Stimulated activated CD4-positive, alpha-beta T cell treated with anti-CD3 and anti-CD28 coated beads, Interleukin-1b, Interleukin-23, amount 100 ng/mL, for 4 hours (primary cell): ENCODE data around the gene PRPF6.
"Not testable (repeated sequence)": the region's sequence is repeated elsewhere in the genome, so short reads cannot be mapped to it uniquely, and the experiment has no call there.

ENCODE experiments used
- DNase-seq, 2 donors: peaks; one replicate each; pipeline ENCODE4 v3.0.0-alpha.2; 2020; ENCODE audit warnings: low read depth in 2 of 2

PRPF6 gene

DNA sequence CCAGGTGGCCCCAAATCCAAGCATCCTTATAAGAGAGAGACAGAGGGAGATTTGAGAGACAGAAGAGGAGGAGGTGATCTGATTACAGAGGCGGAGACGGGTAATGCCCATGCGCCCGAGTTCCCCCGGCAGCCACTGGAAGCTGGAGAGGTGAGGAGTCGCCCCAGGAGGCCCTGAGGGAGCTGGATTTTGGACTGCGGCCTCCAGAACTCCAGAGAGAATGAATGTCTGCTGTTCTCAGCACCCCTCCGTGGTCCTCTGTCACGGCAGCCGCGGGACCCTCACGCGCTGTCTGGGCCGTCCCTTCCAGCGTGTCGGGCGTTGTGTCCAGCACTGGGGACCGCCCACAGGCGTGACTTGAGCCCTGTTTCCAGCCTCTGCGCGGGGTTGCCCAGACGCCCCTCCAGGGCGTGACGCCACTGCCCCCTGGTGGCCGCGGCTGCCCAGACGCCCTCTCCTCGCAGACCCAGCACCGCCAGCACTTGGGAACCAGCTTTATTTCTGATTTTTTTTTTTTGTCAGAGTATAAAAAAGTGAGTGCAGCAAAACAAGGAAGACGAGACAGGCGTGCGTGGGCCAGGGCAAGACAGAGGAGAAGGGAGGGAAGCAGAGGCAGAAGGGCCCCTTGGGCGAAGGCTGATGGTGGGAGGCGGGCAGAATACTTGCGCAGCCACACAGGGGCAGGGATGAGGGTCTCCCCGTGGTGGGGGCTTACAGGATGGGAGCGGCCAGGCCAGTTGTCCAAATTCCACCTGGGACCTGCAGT is 7.1 kb upstream of the PRPF6 start:
- peak; percentile 74 to 84 for DNase-seq

DNA sequence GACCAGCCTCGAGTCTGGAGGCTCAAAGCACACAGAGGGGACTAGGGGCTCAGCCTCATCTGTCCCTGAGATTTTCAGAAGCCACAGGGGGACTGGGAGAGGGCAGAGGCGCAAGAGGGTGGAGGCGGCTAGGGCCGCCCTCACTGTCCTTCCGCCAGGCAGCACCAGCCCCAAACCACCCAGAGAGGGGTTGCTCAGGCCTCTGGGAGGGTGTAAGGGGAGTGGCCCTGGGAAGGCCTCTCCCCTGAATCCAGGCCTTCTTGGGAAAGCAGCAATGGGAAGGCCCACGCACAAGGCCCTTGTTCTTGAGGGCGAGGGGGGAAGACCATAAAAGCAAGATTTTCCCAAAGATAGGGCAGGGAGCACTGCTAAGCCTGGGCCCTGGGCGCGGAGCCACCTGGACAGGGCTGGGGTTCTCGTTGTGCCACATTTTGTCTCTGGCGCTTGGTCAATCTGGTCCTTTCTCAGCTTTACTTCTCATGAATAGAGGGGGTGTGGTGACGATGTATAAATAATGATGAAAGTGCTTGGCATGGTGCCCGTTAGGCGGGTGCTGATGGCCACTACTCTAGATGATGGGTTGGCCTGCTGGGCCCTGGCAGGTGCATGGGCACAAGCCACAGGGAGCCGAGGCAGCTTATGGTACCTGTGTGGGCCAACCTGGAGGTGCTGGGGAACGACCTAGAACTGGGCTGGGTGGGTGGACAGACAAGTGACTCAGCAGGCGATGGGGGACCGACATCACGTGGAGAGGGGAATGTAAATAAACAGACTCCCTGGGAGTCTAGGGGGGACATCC is 6.3 kb upstream of the PRPF6 start:
- DNase-seq: no peak

DNA sequence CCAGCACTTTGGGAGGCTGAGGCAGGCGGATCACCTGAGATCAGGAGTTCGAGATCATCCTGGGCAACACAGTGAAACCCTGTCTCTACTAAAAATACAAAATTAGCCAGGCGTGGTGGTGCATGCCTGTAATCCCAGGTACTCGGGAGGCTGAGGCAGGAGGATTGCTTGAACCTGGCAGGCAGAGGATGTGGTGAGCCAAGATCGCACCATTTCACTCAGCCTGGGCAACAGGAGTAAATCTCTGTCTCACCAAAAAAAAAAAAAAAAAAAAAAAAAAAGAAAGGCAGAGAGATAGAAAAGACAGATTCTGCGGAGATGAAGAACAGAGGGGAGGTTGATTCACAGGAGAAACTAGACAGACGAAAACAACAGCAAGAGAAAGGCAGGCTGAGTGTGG is 4.4 kb upstream of the PRPF6 start:
- not testable (repeated sequence) for DNase-seq

DNA sequence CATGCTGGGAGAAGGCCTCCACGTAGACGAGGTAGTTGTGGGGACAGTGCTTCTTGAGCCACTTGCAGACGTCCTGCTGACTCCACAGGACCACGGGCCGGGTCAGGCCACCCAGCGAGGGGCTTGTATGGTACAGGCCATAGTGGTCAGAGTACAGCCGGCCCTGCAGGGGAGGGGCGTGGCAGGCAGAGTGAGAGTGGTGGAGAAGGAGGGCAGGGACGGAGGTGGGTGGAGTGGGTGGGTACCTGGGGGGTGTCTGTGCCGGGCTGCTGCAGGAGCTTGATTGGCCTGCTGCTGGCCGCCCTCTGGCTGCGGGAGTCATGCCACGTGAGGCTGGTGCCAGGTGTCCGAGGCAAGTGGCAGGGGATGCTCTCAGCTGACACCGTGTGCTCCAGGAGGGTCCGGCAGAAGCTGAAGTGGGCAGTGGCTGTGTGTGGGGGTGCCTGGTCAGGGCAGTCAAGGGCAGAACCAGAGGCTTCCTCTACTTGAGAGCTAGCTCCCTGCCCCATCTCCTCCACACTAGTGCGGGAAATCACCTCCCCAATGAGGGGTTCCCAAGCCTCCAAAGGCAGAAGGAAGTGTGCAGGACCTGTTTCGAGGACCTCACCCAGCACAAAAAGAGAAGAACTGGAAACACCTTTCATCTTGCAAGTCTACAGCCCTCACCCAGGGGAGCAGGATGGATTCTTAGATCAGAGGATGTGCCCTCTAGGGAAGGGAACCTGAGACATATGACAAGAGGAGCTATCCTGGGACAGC is 3.8 kb upstream of the PRPF6 start:
- DNase-seq: no peak

DNA sequence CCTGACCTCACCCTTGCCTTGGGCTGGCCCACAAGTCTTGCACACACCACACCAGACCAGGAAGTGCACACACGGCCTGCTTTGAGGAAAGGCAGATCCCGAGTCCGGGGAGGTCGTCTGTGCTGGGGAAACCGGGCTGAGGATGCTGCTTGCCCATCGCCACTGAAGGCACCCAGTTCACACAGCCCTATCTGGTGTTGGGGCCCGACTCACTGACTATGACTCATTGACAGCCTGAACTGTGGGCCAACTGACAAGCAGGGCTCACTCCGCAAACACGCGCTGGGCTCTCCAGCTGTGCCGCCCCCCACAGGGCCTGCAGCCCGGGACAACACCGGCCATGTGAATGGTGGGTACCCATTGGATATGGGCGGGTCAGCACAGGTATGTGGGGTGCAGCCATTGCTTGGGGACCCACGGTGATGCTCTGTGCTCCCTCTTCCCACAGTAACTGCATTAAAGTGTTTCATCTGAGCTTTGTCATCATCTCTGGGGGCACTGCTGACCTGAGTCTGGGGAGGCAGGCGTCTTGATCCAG is 3.1 kb upstream of the PRPF6 start:
- no peak for DNase-seq

DNA sequence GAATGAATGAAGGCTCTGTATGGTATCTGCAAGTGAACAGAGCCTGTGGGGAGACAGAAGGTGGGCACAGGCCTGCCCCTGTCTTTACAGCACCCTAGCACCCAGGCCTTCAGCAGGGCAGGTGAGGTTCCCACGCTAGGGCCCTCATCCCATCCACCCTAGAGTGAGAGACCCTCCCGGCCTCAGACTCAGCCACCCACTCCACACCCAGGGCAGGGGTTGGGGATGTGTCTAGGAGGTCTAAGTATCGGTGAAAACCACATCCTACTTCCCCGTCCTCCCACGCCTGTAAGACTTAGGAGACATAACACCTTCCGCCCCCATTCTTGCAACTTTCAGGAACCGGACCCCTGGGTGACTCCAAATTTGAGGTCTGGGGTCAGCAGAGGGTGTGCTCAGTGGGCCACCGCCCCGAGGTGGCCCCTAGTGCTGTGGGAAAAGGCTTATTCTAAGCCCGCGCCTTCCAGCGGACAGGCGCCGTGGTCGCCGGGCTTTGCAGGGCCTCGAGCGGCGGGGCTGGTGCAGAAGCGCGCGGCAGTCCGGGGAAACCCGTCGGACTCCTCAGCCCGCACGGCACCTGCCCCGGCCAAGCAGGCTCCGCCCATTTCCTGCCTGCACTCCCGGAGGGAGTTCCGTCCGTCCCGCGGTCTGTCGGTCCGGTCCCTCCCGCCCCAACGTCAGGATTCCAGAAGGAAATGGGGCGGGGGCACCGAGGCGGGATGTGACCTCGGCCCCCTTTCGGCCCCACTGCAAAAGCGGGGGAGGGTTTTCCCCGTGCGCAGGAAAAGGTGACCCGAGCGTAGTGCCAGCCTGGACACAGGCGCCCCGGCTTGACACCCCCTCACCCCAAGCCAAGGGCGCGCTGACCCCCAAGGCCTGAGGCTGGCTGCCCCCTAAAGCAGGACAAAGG is 2.4 kb upstream of the PRPF6 start:
- DNase-seq: peak in 1 of 2 donors; percentile 58

DNA sequence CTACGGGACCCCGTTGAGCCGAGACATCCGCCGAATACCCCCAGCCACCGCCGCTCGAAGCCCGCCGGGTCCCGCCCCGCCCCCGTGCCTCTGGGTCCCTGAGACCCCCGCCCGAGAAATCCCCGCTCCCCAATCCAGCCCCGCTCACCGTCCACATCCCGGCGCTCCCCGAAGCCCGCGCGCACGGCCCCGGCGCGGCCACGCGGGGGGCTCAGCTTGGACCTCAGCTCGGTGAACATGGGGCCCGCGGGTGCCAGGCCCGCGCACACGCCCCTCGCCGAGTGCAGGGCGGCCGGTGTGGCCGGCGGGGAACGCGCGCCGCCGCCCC is 1.7 kb upstream of the PRPF6 start:
- DNase-seq: no peak

DNA sequence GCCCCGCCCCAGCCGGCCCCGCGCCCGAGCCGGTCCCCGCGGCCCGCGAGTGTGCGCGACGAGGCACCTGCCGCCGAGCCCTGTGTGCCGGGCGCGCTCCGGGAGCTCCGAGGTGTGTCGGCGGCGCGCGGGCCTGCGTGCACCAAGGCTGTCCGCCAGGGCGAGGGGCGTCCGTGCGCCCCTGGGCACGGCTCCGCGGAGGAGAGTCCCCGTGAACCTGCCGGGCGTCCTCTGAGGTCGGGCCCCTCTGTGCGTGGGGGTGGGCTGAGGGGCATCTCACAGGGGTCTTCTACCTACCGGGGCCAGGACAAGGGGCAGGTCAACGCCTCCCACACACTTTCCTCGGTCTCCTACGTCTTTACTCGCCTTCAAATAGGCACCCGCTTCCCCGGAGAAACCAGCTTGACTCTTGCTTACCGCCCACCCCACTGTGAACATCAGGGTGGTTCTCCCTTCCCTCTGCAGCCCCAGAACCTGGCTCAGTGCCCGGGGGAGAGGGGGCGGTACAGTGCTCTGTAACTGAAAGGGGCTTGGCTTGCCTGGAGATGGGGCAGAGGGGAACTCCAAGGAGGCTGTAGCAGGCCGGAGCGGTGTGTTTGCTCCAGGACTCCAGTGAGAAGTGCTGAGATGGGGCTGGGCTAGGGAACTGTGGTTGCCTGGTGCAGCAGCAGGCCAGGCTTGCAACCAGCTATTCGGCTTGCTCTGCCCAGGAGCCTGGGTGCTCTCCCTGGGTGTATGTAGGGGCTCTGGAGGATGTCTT is 1.2 kb upstream of the PRPF6 start, which contains the start of gene SAMD10:
SAMD10 (minus strand) TSS at position 86 of the 760 bp plus-strand sequence. CDS start 175 bp downstream, outside the sequence.
- peak; percentile 77 to 88 for DNase-seq

DNA sequence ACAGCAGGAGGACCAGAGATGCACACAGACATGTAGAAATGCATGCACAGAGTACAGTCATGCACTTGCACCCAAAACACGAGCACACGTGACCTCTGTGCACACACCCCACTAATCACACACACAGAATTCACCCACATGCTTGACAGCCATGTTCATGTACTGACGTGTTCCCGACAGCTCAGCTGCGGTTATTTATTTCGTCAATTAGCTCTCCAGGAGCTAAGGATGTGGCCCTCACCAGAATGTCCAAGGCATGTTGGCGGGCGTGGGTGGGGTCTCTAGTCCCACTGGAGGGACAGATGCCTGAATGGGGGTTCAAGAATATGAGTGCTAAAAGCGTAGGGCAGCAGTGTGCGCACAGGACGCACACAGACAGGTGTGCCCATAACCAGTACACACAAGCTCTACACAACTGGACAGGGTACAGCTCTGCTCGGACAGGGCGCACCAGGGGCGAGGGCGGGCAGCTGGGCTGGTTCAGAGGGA is 571 bp upstream of the PRPF6 start:
- no peak for DNase-seq

DNA sequence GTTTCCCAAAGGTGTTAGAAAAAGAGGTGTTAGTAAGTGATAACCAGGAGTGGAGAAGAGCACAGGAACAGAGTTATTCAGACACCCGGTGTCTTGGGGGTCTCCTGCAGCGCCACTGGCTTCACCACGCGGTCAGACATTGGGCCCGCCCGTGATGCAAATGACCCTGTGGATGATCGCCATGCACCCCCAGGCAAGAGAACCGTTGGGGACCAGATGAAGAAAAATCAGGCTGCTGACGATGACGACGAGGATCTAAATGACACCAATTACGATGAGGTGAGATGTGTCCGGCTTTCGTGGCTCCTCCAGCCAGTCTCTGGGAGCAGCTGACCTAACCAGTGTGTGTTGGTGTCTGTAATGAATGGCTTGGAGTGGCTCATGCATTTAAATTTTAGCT is 2.0 kb downstream of the PRPF6 start:
- DNase-seq: no peak

DNA sequence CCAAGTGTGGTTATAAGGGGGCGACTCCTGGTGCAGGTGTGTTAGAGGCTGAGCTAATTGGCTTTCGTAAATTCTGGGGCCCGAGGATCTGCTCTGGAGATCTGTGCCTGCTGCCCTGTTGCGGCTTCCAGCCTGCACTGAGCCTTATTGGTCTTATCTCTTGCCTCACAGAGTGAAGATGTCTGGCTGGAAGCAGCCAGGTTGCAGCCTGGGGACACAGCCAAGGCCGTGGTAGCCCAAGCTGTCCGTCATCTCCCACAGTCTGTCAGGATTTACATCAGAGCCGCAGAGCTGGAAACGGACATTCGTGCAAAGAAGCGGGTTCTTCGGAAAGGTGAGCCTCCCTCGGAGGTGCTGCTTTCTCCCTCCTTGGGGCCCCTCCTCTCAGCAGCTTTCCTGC is 20.0 kb downstream of the PRPF6 start:
- DNase-seq: no peak

DNA sequence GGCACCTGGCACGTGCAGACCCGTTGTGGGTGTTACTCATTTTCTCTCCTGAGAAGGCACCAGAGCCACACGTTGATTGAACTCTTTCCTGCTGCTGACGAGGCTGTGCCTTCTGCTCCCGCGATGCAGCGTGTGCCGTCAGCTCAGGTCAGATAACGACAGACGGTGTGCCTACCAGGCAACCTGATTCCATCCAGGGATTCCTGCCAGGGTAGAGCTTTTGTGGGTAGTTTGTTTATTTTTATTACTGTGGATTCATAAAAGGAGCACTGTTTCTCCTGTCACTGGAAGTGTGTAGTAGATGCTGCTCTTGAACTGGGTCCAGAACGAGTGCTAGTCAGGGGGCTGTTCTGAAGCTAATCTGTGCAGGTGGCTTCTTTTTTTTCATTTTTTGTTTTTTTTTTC is 20.7 kb downstream of the PRPF6 start:
- DNase-seq: no peak

DNA sequence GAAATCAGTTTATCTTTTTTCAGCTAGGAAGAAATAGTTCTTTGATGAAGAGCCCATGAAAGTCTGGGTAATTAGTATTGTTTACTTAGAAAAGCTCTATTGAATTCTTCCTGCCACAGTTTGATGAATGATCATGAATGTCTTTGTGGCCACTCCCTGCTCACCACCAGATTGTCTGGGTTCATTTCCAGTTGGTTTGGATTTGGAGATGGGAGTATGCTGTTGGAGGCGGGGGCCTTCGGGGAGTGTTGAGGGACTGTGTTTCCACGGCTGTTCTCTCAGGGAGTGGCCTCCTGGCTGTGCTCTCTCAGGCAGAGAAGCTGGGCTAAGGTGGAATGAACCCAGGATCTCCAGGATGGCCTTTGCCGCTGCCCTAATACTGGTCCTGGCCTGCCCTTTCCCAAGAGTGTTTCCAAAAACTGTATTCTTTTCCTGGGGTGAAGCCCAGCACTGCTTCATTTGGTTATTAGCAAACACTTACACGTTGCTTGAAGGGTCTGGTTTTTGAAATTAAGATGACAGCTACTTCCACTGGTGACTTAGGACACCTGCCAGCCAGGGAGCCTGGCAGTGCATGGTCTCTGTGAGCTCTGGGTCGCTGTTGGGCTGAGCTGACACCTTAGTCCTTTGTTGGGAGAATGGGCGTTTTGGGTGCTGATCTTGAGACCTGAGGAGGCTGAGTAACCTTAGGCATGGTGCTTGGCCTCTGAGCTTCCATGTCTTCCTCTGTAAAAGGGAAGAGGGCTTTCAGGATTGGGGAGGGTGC is 23.2 kb downstream of the PRPF6 start:
- no peak for DNase-seq

DNA sequence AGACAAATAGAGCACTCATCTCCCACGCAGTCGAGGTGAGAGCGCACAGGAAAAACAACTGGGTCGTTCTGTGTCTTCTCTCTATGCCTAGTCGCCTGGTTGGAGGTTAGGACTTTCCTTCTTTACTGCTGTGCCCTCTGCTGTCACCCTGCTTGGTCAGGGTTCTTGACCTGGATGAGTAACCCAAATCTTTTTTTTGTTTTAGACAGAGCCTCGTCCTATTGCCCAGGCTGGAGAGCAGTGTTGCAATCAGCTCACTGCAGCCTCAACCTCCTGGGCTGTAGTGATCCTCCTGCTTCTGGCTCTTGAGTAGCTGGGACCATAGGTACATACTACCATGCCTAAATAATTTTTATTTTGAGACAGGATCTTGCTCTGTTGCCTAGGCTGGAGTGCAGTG is 24.5 kb downstream of the PRPF6 start:
- no peak for DNase-seq

DNA sequence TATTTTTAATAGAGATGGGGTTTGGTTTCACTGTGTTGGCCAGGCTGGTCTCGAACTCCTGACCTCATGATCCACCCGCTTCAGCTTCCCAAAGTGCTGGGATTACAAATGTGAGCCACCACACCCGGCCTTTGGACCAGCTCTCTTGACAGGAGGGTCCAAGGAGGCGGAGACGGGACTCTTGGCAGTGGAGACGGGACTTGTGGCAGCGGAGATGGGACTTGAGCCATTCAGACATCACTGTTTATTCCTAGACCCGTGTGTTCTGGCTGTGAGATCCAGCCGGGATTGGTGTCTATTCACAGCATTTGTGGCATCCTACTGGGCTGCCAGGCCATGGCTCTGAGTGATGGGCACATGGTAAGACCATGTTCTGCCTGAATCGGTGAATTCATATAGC is 25.6 kb downstream of the PRPF6 start:
- no peak for DNase-seq

DNA sequence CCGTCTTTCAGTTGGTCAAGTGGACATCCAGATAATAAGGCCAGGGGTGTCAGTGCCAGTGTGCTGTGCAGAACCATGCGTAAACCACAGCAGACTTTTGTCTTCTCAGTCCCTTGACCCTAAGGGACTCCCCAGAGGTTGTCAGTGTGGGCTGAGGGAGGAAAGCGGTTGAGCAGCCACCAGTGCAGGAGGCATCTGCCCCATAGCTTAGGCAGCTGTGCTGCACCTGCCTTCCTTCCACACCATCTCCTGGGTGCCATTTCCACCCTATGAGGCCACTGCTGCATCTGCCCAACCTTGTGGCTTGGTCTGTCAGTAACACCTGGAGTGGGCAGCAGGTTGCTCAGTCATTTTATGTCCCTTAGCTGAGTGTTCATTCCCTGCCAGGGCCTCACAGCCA is 26.0 kb downstream of the PRPF6 start:
- no peak for DNase-seq

DNA sequence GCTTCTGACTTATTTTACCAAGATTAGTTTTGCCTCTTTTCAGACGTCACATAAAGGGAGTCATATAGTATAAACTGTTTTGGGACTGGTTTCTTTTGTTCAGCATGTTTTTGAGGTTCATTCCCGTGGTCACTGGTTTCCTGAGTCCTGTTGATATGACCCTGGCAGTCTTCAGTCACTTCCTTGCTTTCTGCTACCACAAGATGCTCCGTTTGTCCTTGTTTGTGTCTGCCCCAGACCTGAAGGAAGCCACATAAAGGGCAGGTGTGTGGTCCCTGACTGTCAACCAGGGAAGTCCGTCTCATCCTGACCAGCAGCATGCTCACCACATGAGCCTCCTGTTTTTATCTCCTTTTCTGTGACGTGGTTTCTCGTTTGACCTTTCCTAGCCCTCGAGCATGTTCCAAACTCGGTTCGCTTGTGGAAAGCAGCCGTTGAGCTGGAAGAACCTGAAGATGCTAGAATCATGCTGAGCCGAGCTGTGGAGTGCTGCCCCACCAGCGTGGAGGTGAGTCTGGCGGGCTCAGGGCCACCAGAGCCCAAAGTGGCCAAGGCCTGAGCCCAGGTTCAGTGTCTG is 29.0 kb downstream of the PRPF6 start:
- no peak for DNase-seq

DNA sequence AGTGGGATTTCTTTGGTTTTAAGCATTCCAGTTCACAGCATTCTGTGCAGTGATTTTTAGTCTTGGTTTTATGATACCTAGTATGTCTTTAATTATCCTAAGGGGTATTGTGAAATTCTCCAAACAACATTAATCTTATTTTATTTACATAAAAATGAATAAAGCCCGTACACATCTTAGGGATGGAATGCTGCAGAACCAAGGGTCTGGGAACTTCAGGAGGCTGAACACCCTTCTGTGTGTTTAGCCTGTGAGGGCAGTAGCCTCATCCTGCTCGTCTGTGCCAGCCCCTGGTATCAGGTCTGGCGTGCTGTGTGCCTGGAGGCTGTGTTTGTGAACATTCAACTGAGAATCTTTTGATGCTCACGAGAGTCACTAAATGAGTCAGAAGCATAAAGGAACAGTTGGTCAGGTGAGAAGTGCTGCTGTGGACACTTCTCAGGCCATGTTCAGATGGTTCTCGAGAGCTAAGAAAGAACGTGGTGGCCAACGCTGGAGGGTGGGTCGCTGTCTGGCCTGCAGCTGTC is 29.8 kb downstream of the PRPF6 start:
- DNase-seq: no peak

DNA sequence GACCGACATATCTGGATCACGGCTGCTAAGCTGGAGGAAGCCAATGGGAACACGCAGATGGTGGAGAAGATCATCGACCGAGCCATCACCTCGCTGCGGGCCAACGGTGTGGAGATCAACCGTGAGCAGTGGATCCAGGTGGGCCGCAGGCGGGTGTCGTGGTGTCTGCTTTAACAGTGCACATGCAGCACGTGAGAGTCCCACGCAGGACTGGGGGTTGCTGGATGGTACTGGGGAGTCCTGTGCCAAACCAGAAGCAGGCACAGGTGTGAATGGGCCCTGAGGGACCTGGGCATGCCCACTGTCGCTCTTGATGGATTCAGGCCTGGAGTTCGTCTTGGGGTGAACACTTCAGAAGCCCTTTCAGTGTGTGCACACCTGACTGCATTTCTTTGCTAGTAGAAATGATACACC is 30.4 kb downstream of the PRPF6 start:
- DNase-seq: no peak
